HG02981 (cell line): ENCODE measurements around the gene SBF2.
"Not testable (repeated sequence)": the region's sequence is repeated elsewhere in the genome, so short reads cannot be mapped to it uniquely, and the experiment has no call there.

ENCODE experiments used
- ATAC-seq: cut with Tn5 transposase; IDR thresholded peaks from one replicate; pipeline ENCODE4 v1.9.1; 2021; ENCODE audit warnings: mild to moderate bottlenecking, moderate library complexity; ENCODE audit not compliant: unreplicated experiment

Gene SBF2

GRCh38 chr11:9759519-9760192 lies 534.4 kb downstream of the SBF2 start:
- ATAC-seq, result peak; percentile 54

GRCh38 chr11:9758637-9759518 lies 535.1 kb downstream of the SBF2 start:
- no peak for ATAC-seq

GRCh38 chr11:9757809-9758636 lies 536.0 kb downstream of the SBF2 start:
- peak; percentile 52 for ATAC-seq

GRCh38 chr11:9756878-9757277 lies 537.1 kb downstream of the SBF2 start:
- ATAC-seq, result no peak

- ATAC-seq, result no peak
Measured at GRCh38 chr11:9756461-9756860, 537.6 kb downstream of the SBF2 start.

- ATAC-seq, result no peak
Measured at GRCh38 chr11:9755561-9756185, 538.3 kb downstream of the SBF2 start.

GRCh38 chr11:9754010-9754471 lies 540.0 kb downstream of the SBF2 start:
- no peak for ATAC-seq

GRCh38 chr11:9753021-9753420 lies 541.0 kb downstream of the SBF2 start:
- no peak for ATAC-seq

- no peak for ATAC-seq
Measured at GRCh38 chr11:9752091-9752490, 541.9 kb downstream of the SBF2 start.

- ATAC-seq, result no peak
Measured at GRCh38 chr11:9750551-9750950, 543.5 kb downstream of the SBF2 start.

- peak; percentile 65 for ATAC-seq
Measured at GRCh38 chr11:9748361-9748970, 545.6 kb downstream of the SBF2 start.

GRCh38 chr11:9747828-9748227 lies 546.2 kb downstream of the SBF2 start:
- ATAC-seq, result no peak

- no peak for ATAC-seq
Measured at GRCh38 chr11:9747229-9747628, 546.8 kb downstream of the SBF2 start.

GRCh38 chr11:9745411-9746211 lies 548.4 kb downstream of the SBF2 start:
- ATAC-seq, result peak; percentile 52

GRCh38 chr11:9743512-9743911 lies 550.5 kb downstream of the SBF2 start:
- ATAC-seq, result not testable (repeated sequence)

- no peak for ATAC-seq
Measured at GRCh38 chr11:9741260-9741659, 552.8 kb downstream of the SBF2 start.

- ATAC-seq, result no peak
Measured at GRCh38 chr11:9740202-9740883, 553.7 kb downstream of the SBF2 start.

- ATAC-seq, result peak; percentile 59
Measured at GRCh38 chr11:9739123-9739900, 554.7 kb downstream of the SBF2 start.
